Stimulated activated CD4-positive, alpha-beta T cell treated with anti-CD3 and anti-CD28 coated beads, Interleukin-1b, Interleukin-23, amount 100 ng/mL, for 4 hours (primary cell): ENCODE results near the gene MARS1.

Experiments used
- DNase-seq, 2 donors: peaks; one replicate each; pipeline ENCODE4 v3.0.0-alpha.2; 2020; ENCODE audit warnings: low read depth in 2 of 2

Gene MARS1

GRCh38 chr12:57456737-57457490 is 31.0 kb upstream of the MARS1 start:
- no peak for DNase-seq

- no peak for DNase-seq
Observed at GRCh38 chr12:57458665-57459054, 29.2 kb upstream of the MARS1 start.

- peak; percentile 88 to 90 for DNase-seq
Observed at GRCh38 chr12:57459055-57459749, 28.7 kb upstream of the MARS1 start.

GRCh38 chr12:57459750-57460467 is 28.0 kb upstream of the MARS1 start, which contains the start of gene GLI1:
Gene GLI1 (plus strand): TSS chr12:57459785. CDS start chr12:57463692, 3,907 bp downstream.
- DNase-seq = no peak

GRCh38 chr12:57460468-57460784 is 27.4 kb upstream of the MARS1 start:
- DNase-seq = no peak

GRCh38 chr12:57460841-57461275 is 27.0 kb upstream of the MARS1 start:
- no peak for DNase-seq

- no peak for DNase-seq
Observed at GRCh38 chr12:57461276-57461916, 26.5 kb upstream of the MARS1 start.

GRCh38 chr12:57461917-57462250 is 26.0 kb upstream of the MARS1 start:
- DNase-seq = no peak

GRCh38 chr12:57462251-57462911 is 25.5 kb upstream of the MARS1 start:
- peak; percentile 81 to 86 for DNase-seq

GRCh38 chr12:57462912-57463253 is 25.0 kb upstream of the MARS1 start:
- no peak for DNase-seq

- no peak for DNase-seq
Observed at GRCh38 chr12:57464569-57464968, 23.3 kb upstream of the MARS1 start.

GRCh38 chr12:57465030-57465746 is 22.7 kb upstream of the MARS1 start:
- no peak for DNase-seq

- DNase-seq = no peak
Observed at GRCh38 chr12:57465747-57466505, 21.9 kb upstream of the MARS1 start.

- no peak for DNase-seq
Observed at GRCh38 chr12:57467212-57467874, 20.5 kb upstream of the MARS1 start.

- no peak for DNase-seq
Observed at GRCh38 chr12:57467915-57468314, 20.0 kb upstream of the MARS1 start.

GRCh38 chr12:57469296-57470164 is 18.3 kb upstream of the MARS1 start:
- no peak for DNase-seq

- no peak for DNase-seq
Observed at GRCh38 chr12:57470286-57470969, 17.4 kb upstream of the MARS1 start.

- no peak for DNase-seq
Observed at GRCh38 chr12:57470970-57471656, 16.8 kb upstream of the MARS1 start.
